ENCODE measurements around the gene MSL3B.

Gene MSL3B

DNA sequence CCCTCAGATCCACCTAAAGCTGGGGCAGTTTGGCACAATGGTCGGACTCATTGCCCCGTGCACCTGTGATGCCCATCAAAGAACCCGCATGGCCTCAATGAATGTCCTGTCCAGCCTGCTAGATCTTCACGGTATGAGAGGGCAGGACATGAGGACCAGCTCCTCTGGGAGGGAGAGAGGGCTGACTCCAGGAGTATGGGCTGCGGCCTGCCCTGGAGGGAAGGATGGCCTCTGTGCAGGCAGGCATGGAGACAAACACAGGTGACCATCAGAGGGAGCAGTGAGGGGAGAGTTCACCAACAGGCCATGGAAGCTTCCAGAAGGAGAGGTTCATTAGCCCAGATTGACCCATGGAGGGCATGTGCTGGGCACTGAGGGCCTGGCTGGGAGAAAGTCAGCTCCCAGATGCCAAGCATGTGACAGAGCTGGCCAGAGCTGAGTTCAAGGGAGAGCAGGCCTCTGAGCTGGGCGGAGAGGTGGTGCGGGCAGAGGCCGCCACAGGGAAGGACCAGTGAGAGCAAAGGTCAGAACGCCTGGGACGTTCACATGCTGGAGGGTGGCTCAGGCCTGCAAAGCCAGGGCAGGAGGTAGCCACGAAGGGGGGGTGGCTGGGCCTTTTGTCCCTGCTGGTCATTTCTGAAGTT lies 50.1 kb downstream of the MSL3B start:
- Histone ChIP-seq H3K4me2 (ENCODE audit: low read length) (no peak overlapping the region), H3K36me3 (ENCODE audit: control insufficient read depth in 1 of 2, insufficient read depth in 2 of 2, low read length in 2 of 2) (no peaks in the 10 kb centered on the region), H4K20me1 (ENCODE audit: insufficient read depth) (no peaks in the 10 kb centered on the region), H3K79me2 (ENCODE audit: insufficient read depth, low read length) (no peaks in the 10 kb centered on the region), H3K27ac (ENCODE audit: low read depth, low read length) (no peak overlapping the region), H3K4me1 (ENCODE audit: control insufficient read depth in 1 of 2, insufficient read depth in 2 of 2, low read length in 2 of 2) (no peaks in the 10 kb centered on the region), H2AFZ (ENCODE audit: low read depth, low read length, poor library complexity, severe bottlenecking) (no peak overlapping the region), H3K9ac (ENCODE audit: low read length) (no peak overlapping the region), H3K9me3 (ENCODE audit: control insufficient read depth in 1 of 2, insufficient read depth in 1 of 2, low read depth in 1 of 2, low read length in 2 of 2) (no peaks in the 10 kb centered on the region), H3K9me2 (ENCODE audit: insufficient read depth) (no peaks in the 10 kb centered on the region), H3K27me3 (ENCODE audit: insufficient read depth, low read length) (no peaks in the 10 kb centered on the region), H3K4me3 (replicated peaks in 1 of 2; ENCODE audit: low read depth in 1 of 2, low read length in 2 of 2) (no peak overlapping the region)
- TF ChIP-seq SP1 (IDR thresholded peaks at IDR 0.05; ENCODE audit: low read depth) (no peak), POLR2A (IDR thresholded peaks at IDR 0.05; ENCODE audit: borderline replicate concordance, extremely low read depth, insufficient read depth, insufficient read length) (no peak), SIN3A (IDR thresholded peaks at IDR 0.05; ENCODE audit: low read depth) (no peak), REST (IDR thresholded peaks at IDR 0.05; ENCODE audit: low read depth) (no peak), CTCF (IDR thresholded peaks at IDR 0.05 in 2 of 3, conservative IDR thresholded peaks at IDR 0.05 in 1 of 3; ENCODE audit: borderline replicate concordance in 1 of 3, insufficient read depth in 1 of 3, low read depth in 2 of 3, low read length in 2 of 3) (no peak), TCF7L2 (IDR thresholded peaks at IDR 0.05; ENCODE audit: borderline replicate concordance, extremely low read depth, insufficient read depth, insufficient read length) (no peak), YY1 (IDR thresholded peaks at IDR 0.05; ENCODE audit: extremely low read depth, insufficient replicate concordance, low read depth, low read length) (no peak)
- TF ChIP-seq, protein P1, sequence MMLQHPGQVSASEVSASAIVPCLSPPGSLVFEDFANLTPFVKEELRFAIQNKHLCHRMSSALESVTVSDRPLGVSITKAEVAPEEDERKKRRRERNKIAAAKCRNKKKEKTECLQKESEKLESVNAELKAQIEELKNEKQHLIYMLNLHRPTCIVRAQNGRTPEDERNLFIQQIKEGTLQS (IDR thresholded peaks at IDR 0.05): no peak
- no TSS peak for BruUV-seq (replicated peaks)
- no peak for DNase-seq (ENCODE audit: low read depth, low spot score)
- ChIA-PET CTCF (no interaction called here), RAD21 (ENCODE audit: low non-redundant PET in 1 of 2, low total read pairs in 2 of 2, uncharacterized antibody in 2 of 2, unreplicated experiment in 2 of 2) (no interaction called here), POLR2A (no interaction called here)
- intact Hi-C loops (cut with micrococcal nuclease): no loop called here
- ATAC-seq: no peak

All from HCT116 (cell line).